Inflammatory macrophage (primary cell): ENCODE measurements around the gene SAMD8.
A peak's percentile ranks its signal among the peaks of the same experiment; 100 is the strongest.
"Not testable (repeated sequence)": the region's sequence is repeated elsewhere in the genome, so short reads cannot be mapped to it uniquely, and the experiment has no call there.

Experiments used
- DNase-seq, 2 donors: peaks; one replicate each; pipeline ENCODE4 v3.0.0-alpha.2; 2020 to 2022

The SAMD8 gene

DNA sequence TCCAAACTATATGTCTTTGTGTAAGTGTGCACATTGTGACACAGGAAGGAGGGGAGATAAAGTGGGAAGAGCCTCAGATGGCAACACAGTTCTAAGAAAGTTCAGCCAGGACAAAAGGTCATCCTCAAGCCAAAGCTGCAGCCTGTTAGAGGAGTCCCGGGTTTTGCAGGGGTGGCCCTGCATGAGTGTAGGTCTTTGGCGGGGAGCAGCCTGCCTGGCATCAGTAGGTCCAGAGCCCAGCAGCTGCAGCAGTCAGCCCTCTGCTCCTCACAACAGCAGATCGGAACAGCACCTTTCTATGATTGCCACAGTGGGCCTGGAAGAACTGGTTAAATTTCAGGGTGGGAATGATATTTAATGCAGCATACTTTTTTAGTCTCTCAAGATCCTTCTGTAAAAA is 85.6 kb downstream of the SAMD8 start:
- DNase-seq = peak in 1 of 2 donors; percentile 8

- no peak for DNase-seq
Observed at GRCh38 chr10:75197906-75198305, 86.5 kb downstream of the SAMD8 start.

- DNase-seq = not testable (repeated sequence)
Observed at GRCh38 chr10:75199949-75200348, 88.5 kb downstream of the SAMD8 start.

GRCh38 chr10:75201793-75202307 is 90.4 kb downstream of the SAMD8 start:
- DNase-seq = no peak

DNA sequence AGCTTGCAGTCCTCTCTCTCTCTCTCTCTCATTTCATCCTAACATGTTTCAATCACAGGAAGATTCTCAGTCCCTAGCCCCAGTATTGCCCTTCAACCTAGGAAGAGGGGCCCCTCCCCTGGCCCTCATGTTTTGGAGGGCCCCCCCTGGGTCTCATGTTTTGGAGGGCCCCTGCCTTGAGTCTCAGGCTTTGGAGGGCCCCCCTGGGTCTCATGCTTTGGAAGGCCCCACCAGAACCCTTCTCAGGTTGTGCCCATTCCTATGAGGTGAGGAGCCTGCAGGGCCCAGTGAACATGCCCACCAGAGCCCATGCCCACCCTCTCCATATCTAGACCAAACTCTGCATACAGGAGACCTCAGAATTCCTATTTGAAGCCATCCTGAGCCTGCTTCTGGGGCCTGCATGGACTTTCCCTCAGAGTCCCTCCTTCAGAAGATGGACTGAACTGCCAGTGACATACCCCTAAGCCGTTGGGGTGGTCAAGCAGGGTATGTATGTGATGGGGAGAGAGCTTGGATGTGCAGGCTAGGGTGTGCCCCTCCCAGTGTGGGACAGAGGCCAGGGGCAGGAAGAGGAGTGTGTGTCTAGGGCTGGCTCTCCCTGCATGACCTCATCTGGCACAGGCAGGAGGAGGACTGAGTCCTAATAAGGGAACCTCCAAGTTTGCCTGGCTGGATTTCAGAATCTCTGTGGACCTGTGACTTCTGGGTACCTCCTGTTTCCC is 91.0 kb downstream of the SAMD8 start:
- peak; percentile 37 to 64 for DNase-seq

GRCh38 chr10:75203046-75203620 is 91.7 kb downstream of the SAMD8 start:
- DNase-seq = not testable (repeated sequence)

DNA sequence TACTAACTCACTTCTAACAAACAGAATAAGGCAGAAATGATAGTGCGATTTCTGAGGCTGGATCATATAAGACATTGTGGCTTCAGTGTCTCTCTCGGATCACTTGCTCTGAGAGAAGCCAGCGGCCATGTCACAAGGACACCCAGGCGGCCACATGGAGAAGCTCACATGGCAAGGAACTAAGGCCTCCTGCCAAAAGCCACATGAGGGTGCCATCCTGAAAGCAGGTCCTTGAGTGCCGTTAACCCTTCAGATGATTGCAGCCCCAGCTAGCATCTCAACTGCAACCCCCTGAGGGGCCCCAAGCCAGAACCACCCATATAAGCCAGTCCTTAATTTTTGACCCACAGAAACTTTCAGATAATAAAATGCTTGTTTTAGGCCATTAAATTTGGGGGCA is 92.3 kb downstream of the SAMD8 start:
- no peak for DNase-seq

- no peak for DNase-seq
Observed at GRCh38 chr10:75205908-75206307, 94.5 kb downstream of the SAMD8 start.

GRCh38 chr10:75206638-75207037 is 95.2 kb downstream of the SAMD8 start:
- DNase-seq = not testable (repeated sequence)

DNA sequence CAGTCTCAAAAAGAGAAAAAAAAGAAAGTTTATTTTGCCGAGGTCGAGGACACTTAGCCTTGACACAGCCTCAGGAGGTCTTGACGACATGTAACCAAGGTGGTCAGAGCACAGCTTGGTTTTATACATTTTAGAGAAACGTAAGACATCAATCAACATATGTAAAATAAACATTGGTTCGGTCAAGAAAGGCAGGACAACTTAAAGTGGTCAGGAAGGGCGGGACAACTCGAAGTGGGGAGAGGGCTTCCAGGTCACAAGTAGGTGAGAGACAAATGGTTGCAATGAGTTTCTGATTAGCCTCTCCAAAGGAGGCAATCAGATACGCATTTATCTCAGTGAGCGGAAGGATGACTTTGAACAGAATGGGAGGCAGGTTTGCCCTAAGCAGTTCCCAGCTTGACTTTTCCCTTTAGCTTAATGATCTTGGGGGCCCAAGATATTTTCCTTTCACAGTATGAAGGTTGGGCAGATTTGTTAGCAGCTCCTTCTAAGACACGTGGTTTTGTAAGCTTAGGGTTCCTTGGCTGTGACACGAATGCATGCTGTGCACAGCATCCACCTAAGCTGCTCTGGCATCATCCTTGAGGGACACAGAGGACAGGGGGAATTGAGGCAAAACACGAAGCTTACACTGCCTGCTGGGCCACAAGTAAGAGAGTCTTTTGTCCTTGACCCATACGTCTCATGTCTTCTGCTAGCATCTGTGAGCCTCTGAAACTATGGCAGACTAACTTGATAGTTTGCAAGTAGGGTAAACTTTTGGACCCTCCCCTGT is 95.8 kb downstream of the SAMD8 start:
- DNase-seq = no peak

GRCh38 chr10:75207857-75208144 is 96.3 kb downstream of the SAMD8 start:
- no peak for DNase-seq

GRCh38 chr10:75208181-75208580 is 96.7 kb downstream of the SAMD8 start:
- no peak for DNase-seq

DNA sequence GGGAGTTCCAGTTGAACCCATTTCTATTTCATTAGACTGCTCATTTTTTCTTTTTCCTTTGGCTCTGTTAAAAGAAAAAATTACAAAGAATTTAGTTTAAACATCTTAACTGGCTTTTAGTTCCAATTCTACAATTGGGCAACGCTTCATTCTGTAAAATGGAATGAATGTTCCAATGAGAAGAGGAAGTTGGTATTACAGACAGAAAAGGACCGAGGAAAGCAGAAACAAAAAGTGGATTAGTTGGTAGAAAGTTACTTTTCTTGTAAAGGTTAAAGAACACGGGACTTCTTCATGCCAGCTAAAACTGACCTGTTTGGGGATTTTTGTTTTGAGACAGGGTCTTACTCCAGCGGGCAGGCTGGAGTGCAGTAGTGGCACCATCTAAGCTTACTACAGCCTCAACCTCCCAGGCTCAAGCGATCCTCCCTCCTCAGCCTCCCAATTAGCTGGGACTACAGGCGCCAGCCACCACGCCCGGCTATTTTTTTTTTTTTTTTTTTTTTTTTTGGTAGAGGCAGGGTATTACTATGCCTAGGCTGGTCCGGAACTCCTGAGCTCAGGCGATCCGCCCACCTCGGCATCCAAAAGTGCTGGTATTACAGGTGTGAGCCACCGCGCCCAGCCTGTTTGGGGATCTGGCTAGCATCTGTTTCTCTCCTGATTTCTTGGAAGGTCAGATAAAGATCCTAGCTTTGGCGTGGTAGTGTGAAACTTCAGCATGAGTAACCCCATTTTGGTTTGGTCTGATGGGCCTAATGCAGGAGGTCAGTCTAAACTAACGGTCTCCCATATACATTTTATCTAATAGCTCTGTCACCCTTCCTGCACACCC is 97.8 kb downstream of the SAMD8 start:
- DNase-seq = peak in 1 of 2 donors; percentile 48

GRCh38 chr10:75209921-75210281 is 98.4 kb downstream of the SAMD8 start:
- peak; percentile 75 to 82 for DNase-seq

DNA sequence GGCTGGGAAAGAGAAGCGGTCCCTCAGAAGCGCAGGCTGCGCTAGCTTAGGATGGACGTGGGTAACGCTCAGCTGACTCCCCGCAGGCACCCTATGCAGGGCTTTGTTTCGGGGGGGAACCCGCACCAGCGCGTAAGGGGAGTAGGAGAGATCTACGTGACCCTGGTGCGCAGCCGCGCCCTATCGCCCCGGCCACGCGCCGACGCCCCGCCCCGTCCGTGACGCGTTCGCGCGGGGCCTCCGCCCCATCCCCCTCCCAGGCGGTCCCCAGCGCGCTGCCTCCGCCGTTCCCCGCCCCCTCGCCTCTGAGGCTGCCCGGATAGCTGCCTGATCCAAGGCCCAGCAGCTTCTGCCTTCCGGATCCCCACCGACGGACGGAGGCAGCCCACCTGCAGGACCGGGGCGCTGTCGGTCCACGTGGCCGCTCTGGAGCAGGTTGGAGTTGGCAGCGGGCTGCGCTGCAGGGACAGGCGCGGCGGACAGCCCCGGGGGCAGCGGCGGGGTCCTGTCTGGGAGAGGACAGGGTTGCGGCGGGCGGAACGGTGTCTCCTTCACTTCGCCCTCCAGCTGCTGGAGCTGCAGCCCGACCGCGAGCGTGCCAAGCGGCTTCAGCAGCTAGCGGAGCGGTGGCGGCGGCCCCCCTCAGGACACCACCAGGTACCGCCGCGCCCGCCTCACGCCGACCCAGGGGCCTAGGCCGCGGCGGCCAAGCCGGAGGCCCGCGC is 99.0 kb downstream of the SAMD8 start, which contains the start of gene VDAC2:
Gene VDAC2 (plus strand): TSS at position 515 of the 725 bp plus-strand sequence. CDS start 363 bp downstream, outside the sequence.
- DNase-seq = peak; percentile 92 to 95

GRCh38 chr10:75211007-75211691 is 99.7 kb downstream of the SAMD8 start:
- DNase-seq = peak; percentile 43 to 46

DNA sequence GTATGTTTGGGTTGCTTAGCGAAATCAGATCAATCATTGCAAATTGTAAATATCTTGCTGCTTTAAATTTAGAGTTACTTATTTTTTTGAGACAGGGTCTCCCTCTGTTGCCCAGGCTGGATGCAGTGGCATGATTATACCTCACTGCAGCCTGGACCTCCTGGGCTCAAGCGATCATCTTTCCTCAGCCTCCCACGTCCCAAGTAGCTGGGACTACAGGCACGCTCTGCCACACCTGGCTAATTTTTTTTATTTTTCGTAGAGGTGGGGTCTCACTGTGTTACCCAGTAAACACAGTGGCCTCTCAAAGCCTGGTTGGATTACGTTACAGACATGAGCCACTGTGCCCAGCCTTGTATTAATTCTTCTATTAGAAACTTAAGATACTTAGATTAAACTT is 100.9 kb downstream of the SAMD8 start:
- DNase-seq = no peak

DNA sequence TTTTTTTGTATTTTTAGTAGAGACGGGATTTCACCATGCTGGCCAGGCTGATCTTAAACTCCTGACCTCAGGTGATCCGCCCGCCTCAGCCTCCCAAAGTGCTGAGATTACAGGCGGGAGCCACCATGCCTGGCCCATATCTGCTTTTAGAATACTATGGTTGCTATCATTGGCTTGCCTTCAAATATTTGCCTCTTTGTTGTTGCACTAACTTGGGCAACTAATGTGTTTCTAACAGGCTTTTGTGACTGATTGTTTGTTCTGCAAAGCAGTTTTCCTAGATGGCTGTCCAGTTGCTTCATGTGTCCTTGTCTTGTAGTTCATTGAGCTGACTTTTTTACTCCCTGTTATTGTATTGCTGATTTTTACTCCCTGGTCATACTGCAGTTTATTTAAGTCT is 108.8 kb downstream of the SAMD8 start:
- no peak for DNase-seq

- DNase-seq = not testable (repeated sequence)
Observed at GRCh38 chr10:75221492-75221891, 110.0 kb downstream of the SAMD8 start.

GRCh38 chr10:75223507-75223906 is 112.1 kb downstream of the SAMD8 start:
- no peak for DNase-seq

DNA sequence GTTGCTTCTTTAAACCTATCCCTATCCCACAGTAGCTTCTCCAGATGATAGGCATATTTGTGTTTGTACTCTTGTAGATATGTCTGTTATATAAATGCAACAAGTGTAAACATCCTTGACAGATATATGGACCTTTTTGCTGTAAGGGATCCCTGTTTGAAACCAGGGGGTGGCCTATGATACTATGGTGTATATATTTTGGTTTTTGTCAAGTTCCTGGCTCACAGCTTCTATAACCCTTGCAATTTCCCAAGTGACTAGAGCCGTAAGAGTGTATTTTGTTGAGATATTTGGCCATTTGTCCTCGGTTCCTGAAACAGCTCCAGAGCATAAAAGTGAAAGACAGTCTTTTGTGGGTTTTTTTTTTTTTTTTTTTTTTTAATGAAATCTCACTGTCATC is 114.6 kb downstream of the SAMD8 start:
- DNase-seq = no peak
